Loucy (cell line): ENCODE data around the gene P4HB.

Source experiments
- H2AFZ ChIP-seq: fragments of 200-600 bp; sonication (generic); 2 replicates; pipeline ENCODE4 v1.6.0; 2016; ENCODE audit warnings: antibody characterized with exemption, mild to moderate bottlenecking, low read length, moderate library complexity
- H3F3A ChIP-seq: fragments of 200-600 bp; 2 replicates; pipeline ENCODE4 v1.6.0; 2016; ENCODE audit warnings: antibody characterized with exemption, low read depth, mild to moderate bottlenecking
- H3K27me3 ChIP-seq: fragments of 200-600 bp; sonication (generic); 2 replicates; pipeline ENCODE4 v1.6.1; 2014; ENCODE audit warnings: low read length, mild to moderate bottlenecking; ENCODE audit not compliant: insufficient read depth, poor library complexity, severe bottlenecking
- H3K36me3 ChIP-seq: fragments of 200-600 bp; sonication (generic); 2 replicates; pipeline ENCODE4 v1.6.1; 2016; ENCODE audit warnings: low read length; ENCODE audit not compliant: insufficient read depth
- H3K4me1 ChIP-seq: fragments of 200-600 bp; sonication (generic); 2 replicates; pipeline ENCODE4 v1.5.1; 2014; ENCODE audit warnings: low read length, mild to moderate bottlenecking; ENCODE audit not compliant: insufficient read depth, poor library complexity, severe bottlenecking
- H3K4me2 ChIP-seq: fragments of 200-600 bp; sonication (generic); 2 replicates; pipeline ENCODE4 v1.6.0; 2014; ENCODE audit warnings: antibody characterized with exemption, low read length, low read depth, mild to moderate bottlenecking; ENCODE audit not compliant: poor library complexity, severe bottlenecking
- H3K4me3 ChIP-seq: fragments of 200-600 bp; sonication (generic); 2 replicates; pipeline ENCODE4 v1.5.1; 2014; ENCODE audit warnings: low read length, mild to moderate bottlenecking, mixed read lengths; ENCODE audit not compliant: poor library complexity, severe bottlenecking
- H3K79me2 ChIP-seq: fragments of 200-600 bp; sonication (generic); 2 replicates; pipeline ENCODE4 v1.6.1; 2014; ENCODE audit warnings: low read length; ENCODE audit not compliant: insufficient read depth
- H3K9ac ChIP-seq: fragments of 200-600 bp; sonication (generic); 2 replicates; pipeline ENCODE4 v1.6.0; 2014; ENCODE audit warnings: mild to moderate bottlenecking, low read depth, low read length, moderate library complexity; ENCODE audit not compliant: poor library complexity, severe bottlenecking
- H3K9me2 ChIP-seq: fragments of 200-600 bp; sonication (generic); replicated peaks from 2 replicates; pipeline ENCODE4 v1.6.1; 2016; ENCODE audit warnings: low read depth, low read length, mixed read lengths
- H3K9me3 ChIP-seq: fragments of 200-600 bp; sonication (generic); 2 replicates; pipeline ENCODE4 v1.6.1; 2014; ENCODE audit warnings: mild to moderate bottlenecking, antibody characterized with exemption, low read length, low read depth; ENCODE audit not compliant: insufficient read depth
- H4K20me1 ChIP-seq: fragments of 200-600 bp; sonication (generic); 2 replicates; pipeline ENCODE4 v1.6.0; 2014; ENCODE audit warnings: antibody characterized with exemption, low read length, mild to moderate bottlenecking; ENCODE audit not compliant: insufficient read depth, poor library complexity, severe bottlenecking
- EZH2phosphoT487 ChIP-seq: fragments of 200-600 bp; IDR thresholded peaks from 2 replicates; pipeline ENCODE4 v1.6.1; 2018; ENCODE audit warnings: antibody characterized with exemption, mild to moderate bottlenecking, moderate library complexity, borderline replicate concordance
- TF ChIP-seq, protein P1 (sequence below): fragments of 200-600 bp; sonication (generic); conservative IDR thresholded peaks from 2 replicates; pipeline ENCODE4 v1.5.1; 2014; ENCODE audit warnings: mild to moderate bottlenecking, antibody characterized with exemption, low read length

P4HB gene

DNA sequence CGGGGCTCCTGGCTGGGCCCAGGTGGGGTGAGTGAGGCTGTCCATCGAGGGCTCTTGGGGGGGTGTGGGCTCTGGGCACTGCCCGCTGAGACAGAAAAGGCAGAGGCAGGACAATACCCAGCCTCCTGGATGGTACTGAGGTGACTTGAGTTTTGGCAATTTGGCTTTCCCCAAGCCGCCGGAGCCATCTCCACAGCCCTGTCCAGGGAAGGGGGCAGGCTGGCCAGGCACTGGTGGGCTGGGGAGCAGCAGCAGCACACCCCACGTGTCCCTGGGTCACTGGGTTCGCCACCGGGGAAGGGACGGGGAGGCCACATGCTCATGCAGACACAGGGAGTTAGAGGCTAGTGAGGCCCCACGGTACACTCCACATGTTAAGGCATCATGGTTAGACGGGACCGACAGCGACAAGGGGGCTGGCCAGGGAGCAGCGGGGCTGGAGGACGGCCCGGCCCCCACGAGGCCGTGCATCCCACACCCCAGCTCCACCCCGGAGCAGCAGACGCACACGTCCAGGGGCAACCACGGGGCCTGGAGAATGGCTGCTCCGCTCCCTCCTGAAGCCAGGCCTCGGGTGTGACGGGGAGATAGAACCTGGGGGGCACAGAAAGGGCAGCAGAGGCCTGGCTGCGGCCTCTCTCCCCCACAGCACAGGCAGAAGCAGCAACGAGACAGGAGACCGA lies 7.8 kb upstream of the P4HB start:
- Histone ChIP-seq H4K20me1 (peaks cover 42% of the 10 kb centered on the region), H3K4me1 (peaks cover 27% of the 10 kb centered on the region), H3K4me2 (no peak overlapping the region), H3K9me3 (no peaks in the 10 kb centered on the region), H3K79me2 (peaks cover 89% of the 10 kb centered on the region), H3K4me3 (no peak overlapping the region), H3F3A (no peaks in the 10 kb centered on the region; the same call in 1 of the 2 replicates), H3K9me2 (no peaks in the 10 kb centered on the region), H3K9ac (no peak overlapping the region), H3K27me3 (peaks cover 4% of the 10 kb centered on the region), H3K36me3 (peaks cover 18% of the 10 kb centered on the region), H2AFZ (no peak overlapping the region)
- TF ChIP-seq, protein P1, sequence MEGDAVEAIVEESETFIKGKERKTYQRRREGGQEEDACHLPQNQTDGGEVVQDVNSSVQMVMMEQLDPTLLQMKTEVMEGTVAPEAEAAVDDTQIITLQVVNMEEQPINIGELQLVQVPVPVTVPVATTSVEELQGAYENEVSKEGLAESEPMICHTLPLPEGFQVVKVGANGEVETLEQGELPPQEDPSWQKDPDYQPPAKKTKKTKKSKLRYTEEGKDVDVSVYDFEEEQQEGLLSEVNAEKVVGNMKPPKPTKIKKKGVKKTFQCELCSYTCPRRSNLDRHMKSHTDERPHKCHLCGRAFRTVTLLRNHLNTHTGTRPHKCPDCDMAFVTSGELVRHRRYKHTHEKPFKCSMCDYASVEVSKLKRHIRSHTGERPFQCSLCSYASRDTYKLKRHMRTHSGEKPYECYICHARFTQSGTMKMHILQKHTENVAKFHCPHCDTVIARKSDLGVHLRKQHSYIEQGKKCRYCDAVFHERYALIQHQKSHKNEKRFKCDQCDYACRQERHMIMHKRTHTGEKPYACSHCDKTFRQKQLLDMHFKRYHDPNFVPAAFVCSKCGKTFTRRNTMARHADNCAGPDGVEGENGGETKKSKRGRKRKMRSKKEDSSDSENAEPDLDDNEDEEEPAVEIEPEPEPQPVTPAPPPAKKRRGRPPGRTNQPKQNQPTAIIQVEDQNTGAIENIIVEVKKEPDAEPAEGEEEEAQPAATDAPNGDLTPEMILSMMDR, result no peak
- no peak for TF ChIP-seq EZH2phosphoT487

DNA sequence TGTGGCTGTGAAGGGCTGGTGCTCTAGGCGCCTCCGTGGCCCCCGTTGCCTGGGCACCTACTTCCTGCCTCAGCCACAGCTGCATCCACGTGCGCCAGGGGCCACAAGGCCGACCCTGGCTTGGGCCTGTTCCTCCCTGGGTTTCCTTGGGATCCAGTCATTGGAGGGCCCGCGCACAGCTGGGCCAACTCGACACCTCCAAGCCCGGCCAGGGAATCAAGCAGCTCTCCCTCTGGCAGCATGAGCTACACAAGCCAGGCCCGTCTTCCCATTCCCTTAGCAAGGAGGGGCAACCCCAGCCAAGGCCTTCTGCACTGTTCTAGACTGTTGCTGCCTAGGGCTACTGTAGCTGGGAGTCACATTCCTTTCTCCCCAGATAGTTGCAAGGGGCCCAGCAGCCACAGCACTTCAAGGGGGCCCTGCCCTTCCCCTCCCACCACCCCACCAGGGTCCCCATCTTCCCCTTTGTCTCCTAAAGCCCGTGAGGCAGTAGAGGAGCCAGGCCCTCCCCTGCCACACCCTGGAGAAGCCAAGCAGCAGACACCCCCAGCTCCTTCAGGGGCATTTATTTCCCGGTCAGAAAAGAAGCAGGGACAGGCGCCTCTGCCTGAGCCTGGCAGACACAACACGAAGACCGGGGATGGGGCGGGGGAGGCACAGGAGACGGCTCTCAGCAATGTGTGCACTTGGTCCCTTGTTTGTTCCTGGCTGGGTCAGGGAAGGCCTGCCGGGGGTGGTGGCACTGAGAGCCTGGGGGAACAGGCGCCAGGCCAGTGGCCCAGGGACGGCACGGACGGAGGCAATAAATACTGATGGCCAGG lies 7.0 kb upstream of the P4HB start:
- no peak overlapping the region for H3K9ac ChIP-seq

DNA sequence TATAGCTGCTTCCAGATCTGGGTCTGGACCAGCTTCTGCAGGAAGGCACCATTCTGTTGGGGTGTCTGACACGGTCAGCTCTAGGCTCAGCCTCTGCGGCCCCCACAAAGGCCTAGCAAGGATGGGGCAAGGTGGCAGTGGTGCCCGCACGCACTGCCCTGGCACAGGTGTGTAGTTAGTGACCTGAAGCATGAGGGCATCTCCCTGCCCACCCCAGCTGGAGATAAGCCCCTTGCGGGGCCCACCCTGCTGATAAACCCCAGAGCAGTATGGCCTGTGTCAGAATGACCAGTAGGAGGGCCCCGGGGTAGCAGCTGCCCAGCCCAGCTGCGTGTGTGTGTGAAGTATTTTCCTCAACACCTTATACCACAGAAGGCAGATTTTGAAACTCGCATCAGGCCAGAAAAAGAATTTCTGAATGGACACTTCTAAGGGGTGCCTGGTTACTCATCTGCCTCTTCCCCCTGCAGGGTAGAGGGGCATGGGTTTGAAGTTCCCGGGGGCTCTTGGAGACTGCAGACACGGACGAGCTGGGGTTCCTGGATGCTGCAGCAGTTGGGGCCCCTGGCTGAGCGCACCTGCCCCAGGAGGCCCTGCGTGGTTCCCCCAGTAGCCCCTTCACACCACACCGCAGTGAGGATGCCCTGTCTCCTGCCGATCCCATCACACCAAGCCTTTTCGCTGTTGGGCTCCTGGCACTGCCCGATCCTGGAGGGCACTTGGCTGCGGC lies 6.3 kb upstream of the P4HB start:
- Histone ChIP-seq H3K79me2 (peaks cover 89% of the 10 kb centered on the region), H3K9me2 (no peaks in the 10 kb centered on the region), H3K4me3 (no peak overlapping the region), H3K9me3 (no peaks in the 10 kb centered on the region), H2AFZ (no peak overlapping the region), H3K4me1 (peaks cover 26% of the 10 kb centered on the region), H3K9ac (no peak overlapping the region), H3F3A (no peaks in the 10 kb centered on the region; the same call in 1 of the 2 replicates), H3K36me3 (peaks cover 18% of the 10 kb centered on the region), H3K4me2 (no peak overlapping the region), H3K27me3 (peaks cover 4% of the 10 kb centered on the region), H4K20me1 (peaks cover 45% of the 10 kb centered on the region)
- TF ChIP-seq, protein P1, result no peak
- no peak for TF ChIP-seq EZH2phosphoT487

More for the DNA sequence above, 7.0 kb upstream of the P4HB start:
- TF ChIP-seq EZH2phosphoT487, result no peak
- TF ChIP-seq, protein P1, result no peak
- Histone ChIP-seq H4K20me1 (peaks cover 45% of the 10 kb centered on the region), H2AFZ (no peak overlapping the region), H3K36me3 (peaks cover 18% of the 10 kb centered on the region), H3K4me1 (peaks cover 26% of the 10 kb centered on the region), H3K79me2 (peaks cover 89% of the 10 kb centered on the region), H3K9me3 (no peaks in the 10 kb centered on the region), H3F3A (no peaks in the 10 kb centered on the region; the same call in 1 of the 2 replicates), H3K27me3 (peaks cover 4% of the 10 kb centered on the region), H3K4me2 (no peak overlapping the region), H3K4me3 (no peak overlapping the region), H3K9me2 (no peaks in the 10 kb centered on the region)
